Measurements from ENCODE around the gene SH3RF1. TPM values are rescaled to one million over a fixed set of nuclear protein-coding genes. Genes with fewer than 3 reads are reported as not detected.

The SH3RF1 gene
- total RNA-seq, 1 experiment from 2014 or later: 16.6 TPM

DNA sequence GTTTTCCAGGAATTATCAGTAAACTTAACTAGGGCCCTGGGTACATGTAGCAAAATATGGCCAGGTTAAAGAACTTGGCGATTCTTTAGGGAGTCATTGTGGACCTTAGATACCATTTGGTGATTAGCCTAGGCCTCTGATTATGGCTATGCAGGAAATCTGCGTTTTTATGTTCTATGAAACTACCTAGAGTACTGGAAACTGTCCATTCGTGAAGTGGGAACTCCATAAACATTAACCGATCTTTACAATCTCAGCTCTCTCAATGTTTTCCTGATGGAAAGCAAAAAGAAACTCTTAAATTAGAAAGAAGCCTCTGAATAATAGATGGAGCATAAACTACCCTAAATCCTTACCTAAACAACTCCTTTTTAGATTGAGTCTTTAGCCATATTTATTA lies 121.9 kb downstream of the SH3RF1 start (continued):
- TF ChIP-seq, protein P1, sequence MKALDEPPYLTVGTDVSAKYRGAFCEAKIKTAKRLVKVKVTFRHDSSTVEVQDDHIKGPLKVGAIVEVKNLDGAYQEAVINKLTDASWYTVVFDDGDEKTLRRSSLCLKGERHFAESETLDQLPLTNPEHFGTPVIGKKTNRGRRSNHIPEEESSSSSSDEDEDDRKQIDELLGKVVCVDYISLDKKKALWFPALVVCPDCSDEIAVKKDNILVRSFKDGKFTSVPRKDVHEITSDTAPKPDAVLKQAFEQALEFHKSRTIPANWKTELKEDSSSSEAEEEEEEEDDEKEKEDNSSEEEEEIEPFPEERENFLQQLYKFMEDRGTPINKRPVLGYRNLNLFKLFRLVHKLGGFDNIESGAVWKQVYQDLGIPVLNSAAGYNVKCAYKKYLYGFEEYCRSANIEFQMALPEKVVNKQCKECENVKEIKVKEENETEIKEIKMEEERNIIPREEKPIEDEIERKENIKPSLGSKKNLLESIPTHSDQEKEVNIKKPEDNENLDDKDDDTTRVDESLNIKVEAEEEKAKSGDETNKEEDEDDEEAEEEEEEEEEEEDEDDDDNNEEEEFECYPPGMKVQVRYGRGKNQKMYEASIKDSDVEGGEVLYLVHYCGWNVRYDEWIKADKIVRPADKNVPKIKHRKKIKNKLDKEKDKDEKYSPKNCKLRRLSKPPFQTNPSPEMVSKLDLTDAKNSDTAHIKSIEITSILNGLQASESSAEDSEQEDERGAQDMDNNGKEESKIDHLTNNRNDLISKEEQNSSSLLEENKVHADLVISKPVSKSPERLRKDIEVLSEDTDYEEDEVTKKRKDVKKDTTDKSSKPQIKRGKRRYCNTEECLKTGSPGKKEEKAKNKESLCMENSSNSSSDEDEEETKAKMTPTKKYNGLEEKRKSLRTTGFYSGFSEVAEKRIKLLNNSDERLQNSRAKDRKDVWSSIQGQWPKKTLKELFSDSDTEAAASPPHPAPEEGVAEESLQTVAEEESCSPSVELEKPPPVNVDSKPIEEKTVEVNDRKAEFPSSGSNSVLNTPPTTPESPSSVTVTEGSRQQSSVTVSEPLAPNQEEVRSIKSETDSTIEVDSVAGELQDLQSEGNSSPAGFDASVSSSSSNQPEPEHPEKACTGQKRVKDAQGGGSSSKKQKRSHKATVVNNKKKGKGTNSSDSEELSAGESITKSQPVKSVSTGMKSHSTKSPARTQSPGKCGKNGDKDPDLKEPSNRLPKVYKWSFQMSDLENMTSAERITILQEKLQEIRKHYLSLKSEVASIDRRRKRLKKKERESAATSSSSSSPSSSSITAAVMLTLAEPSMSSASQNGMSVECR (CRISPR knock-in tag; IDR thresholded peaks at IDR 0.05; ENCODE audit: borderline replicate concordance): no peak
- no peak for TF ChIP-seq ATF1 (CRISPR knock-in tag; IDR thresholded peaks at IDR 0.05)

GRCh38 chr4:169147191-169147590 lies 123.6 kb downstream of the SH3RF1 start:
- H3K36me3 Mint-ChIP-seq: peaks cover 4% of the 10 kb centered on the region; the same call in 1 of the 2 replicates
- TF ChIP-seq NR3C1 (CRISPR knock-in tag; conservative IDR thresholded peaks at IDR 0.05; ENCODE audit: low read depth) (no peak), ELF4 (CRISPR knock-in tag; IDR thresholded peaks at IDR 0.05; ENCODE audit: low read depth) (no peak), E2F4 (CRISPR knock-in tag; IDR thresholded peaks at IDR 0.05; ENCODE audit: borderline replicate concordance, low read depth) (no peak), ZNF121 (CRISPR knock-in tag; IDR thresholded peaks at IDR 0.05) (no peak), AR (CRISPR knock-in tag; IDR thresholded peaks at IDR 0.05) (no peak), USF2 (CRISPR knock-in tag; IDR thresholded peaks at IDR 0.05) (no peak)
- TF ChIP-seq, protein P2, sequence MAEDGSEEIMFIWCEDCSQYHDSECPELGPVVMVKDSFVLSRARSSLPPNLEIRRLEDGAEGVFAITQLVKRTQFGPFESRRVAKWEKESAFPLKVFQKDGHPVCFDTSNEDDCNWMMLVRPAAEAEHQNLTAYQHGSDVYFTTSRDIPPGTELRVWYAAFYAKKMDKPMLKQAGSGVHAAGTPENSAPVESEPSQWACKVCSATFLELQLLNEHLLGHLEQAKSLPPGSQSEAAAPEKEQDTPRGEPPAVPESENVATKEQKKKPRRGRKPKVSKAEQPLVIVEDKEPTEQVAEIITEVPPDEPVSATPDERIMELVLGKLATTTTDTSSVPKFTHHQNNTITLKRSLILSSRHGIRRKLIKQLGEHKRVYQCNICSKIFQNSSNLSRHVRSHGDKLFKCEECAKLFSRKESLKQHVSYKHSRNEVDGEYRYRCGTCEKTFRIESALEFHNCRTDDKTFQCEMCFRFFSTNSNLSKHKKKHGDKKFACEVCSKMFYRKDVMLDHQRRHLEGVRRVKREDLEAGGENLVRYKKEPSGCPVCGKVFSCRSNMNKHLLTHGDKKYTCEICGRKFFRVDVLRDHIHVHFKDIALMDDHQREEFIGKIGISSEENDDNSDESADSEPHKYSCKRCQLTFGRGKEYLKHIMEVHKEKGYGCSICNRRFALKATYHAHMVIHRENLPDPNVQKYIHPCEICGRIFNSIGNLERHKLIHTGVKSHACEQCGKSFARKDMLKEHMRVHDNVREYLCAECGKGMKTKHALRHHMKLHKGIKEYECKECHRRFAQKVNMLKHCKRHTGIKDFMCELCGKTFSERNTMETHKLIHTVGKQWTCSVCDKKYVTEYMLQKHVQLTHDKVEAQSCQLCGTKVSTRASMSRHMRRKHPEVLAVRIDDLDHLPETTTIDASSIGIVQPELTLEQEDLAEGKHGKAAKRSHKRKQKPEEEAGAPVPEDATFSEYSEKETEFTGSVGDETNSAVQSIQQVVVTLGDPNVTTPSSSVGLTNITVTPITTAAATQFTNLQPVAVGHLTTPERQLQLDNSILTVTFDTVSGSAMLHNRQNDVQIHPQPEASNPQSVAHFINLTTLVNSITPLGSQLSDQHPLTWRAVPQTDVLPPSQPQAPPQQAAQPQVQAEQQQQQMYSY (CRISPR knock-in tag; IDR thresholded peaks at IDR 0.05): no peak
- TF ChIP-seq, protein P3, sequence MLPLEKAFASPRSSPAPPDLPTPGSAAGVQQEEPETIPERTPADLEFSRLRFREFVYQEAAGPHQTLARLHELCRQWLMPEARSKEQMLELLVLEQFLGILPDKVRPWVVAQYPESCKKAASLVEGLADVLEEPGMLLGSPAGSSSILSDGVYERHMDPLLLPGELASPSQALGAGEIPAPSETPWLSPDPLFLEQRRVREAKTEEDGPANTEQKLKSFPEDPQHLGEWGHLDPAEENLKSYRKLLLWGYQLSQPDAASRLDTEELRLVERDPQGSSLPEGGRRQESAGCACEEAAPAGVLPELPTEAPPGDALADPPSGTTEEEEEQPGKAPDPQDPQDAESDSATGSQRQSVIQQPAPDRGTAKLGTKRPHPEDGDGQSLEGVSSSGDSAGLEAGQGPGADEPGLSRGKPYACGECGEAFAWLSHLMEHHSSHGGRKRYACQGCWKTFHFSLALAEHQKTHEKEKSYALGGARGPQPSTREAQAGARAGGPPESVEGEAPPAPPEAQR (CRISPR knock-in tag; IDR thresholded peaks at IDR 0.05): no peak
- TF ChIP-seq, protein P4, sequence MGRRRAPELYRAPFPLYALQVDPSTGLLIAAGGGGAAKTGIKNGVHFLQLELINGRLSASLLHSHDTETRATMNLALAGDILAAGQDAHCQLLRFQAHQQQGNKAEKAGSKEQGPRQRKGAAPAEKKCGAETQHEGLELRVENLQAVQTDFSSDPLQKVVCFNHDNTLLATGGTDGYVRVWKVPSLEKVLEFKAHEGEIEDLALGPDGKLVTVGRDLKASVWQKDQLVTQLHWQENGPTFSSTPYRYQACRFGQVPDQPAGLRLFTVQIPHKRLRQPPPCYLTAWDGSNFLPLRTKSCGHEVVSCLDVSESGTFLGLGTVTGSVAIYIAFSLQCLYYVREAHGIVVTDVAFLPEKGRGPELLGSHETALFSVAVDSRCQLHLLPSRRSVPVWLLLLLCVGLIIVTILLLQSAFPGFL (CRISPR knock-in tag; IDR thresholded peaks at IDR 0.05; ENCODE audit: borderline replicate concordance): no peak
- H3K4me1 Mint-ChIP-seq: peaks cover 32% of the 10 kb centered on the region
- H3K27me3 Mint-ChIP-seq (ENCODE audit: low read depth): no peaks in the 10 kb centered on the region
- no peaks in the 10 kb centered on the region for H3K9me3 Mint-ChIP-seq
- CTCF ChIA-PET: no interaction called here
- ATAC-seq: no peak
- H3K4me3 Mint-ChIP-seq: no peak overlapping the region
- DNase-seq (ENCODE audit: low spot score): no peak
- POLR2A ChIA-PET: no interaction called here
- H3K27ac Mint-ChIP-seq: no peak overlapping the region
